ENCODE measurements around the gene AUTS2. TPM values are rescaled to one million over a fixed set of nuclear protein-coding genes. Genes with fewer than 3 reads are reported as not detected.

AUTS2 gene
- total and polyA plus RNA-seq, 2 experiments from 2014 or later: 3.0 to 4.4 TPM

DNA sequence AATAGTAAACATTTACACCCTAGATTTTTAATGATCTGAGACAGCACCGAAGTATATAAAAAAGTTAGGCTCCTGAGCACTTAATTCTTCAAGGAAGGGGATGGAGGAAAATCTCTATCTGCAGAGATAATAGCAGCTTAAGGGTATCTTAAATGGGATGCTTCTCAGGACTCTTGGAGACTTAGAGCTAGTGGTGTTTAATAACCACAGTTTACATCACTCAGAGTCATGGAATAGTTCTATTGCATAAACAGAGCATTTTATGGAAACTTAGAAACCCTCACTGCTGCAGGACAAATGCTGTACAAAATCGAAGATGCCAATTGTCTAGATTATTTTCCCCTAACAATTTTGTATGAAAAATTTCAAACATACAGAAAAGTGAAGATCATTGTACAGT lies 1134.8 kb downstream of the AUTS2 start:
- H4K20me1 ChIP-seq (ENCODE audit: insufficient read depth): no peaks in the 10 kb centered on the region
- no peaks in the 10 kb centered on the region for H3K9me3 ChIP-seq (ENCODE audit: low read depth)
- no peak overlapping the region for H3K4me2 ChIP-seq (ENCODE audit: unreplicated experiment)
- peaks cover 51% of the 10 kb centered on the region for H3K79me2 ChIP-seq (ENCODE audit: insufficient read depth)
- H3K9me2 ChIP-seq (ENCODE audit: insufficient read depth): no peaks in the 10 kb centered on the region
- no peaks in the 10 kb centered on the region for H3K36me3 ChIP-seq (ENCODE audit: low read depth)
- TF ChIP-seq EZH2phosphoT487 (IDR thresholded peaks at IDR 0.05; ENCODE audit: insufficient read depth, low read depth): no peak
- no peak for TF ChIP-seq EZH2 (IDR thresholded peaks at IDR 0.05; ENCODE audit: insufficient read depth, poor library complexity, severe bottlenecking)
- H3K9ac ChIP-seq: no peak overlapping the region
- H2AFZ ChIP-seq: no peak overlapping the region
- no peak overlapping the region for H3K4me3 ChIP-seq
- 97 to 98% methylated on average over 2 of the region's 2 CpGs for WGBS, 2 experiments (ENCODE audit: low coverage in 1 of 2, low lambda C conversion rate in 2 of 2, missing lambda C conversion rate in 2 of 2)
- H3F3A ChIP-seq (ENCODE audit: insufficient read depth): peaks cover 30% of the 10 kb centered on the region
- no peak overlapping the region for H3K27ac ChIP-seq
- in situ Hi-C loops (cut with MboI): no loop called here
- no peaks in the 10 kb centered on the region for H3K27me3 ChIP-seq (replicated peaks; ENCODE audit: insufficient read depth)
- peaks cover 32% of the 10 kb centered on the region for H3K4me1 ChIP-seq (ENCODE audit: insufficient read depth)
- no peak for DNase-seq

DNA sequence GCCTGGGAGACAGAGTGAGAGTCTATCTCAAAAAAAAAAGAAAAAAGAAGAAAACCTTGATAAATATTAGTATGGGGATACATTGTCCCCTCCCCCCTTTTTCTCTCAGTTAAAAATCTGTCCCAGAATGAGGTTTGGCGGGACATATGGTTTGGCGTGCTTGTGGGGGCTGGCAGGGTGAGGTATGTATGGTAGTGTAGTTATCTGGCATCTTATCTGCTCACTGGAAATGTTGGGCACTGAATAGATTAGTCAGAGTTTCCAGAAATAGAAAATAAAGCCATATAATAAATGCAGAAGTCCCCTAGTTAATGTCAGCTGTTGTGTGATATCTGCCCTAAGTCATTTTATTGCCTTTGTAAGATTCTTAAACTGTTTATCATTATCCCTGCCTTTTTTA lies 1136.1 kb downstream of the AUTS2 start:
- Histone ChIP-seq H4K20me1 (ENCODE audit: insufficient read depth) (no peaks in the 10 kb centered on the region), H3K9ac (no peak overlapping the region), H3K9me3 (ENCODE audit: low read depth) (no peaks in the 10 kb centered on the region), H3K4me1 (ENCODE audit: insufficient read depth) (peaks cover 36% of the 10 kb centered on the region), H2AFZ (no peak overlapping the region), H3K36me3 (ENCODE audit: low read depth) (no peaks in the 10 kb centered on the region), H3K4me2 (ENCODE audit: unreplicated experiment) (peak overlapping the region; percentile 3), H3K9me2 (ENCODE audit: insufficient read depth) (no peaks in the 10 kb centered on the region), H3F3A (ENCODE audit: insufficient read depth) (peaks cover 36% of the 10 kb centered on the region), H3K4me3 (no peak overlapping the region), H3K27me3 (replicated peaks; ENCODE audit: insufficient read depth) (no peaks in the 10 kb centered on the region), H3K27ac (no peak overlapping the region), H3K79me2 (ENCODE audit: insufficient read depth) (peaks cover 48% of the 10 kb centered on the region)
- in situ Hi-C loops (cut with MboI): no loop called here
- peak; percentile 30 for DNase-seq
- TF ChIP-seq EZH2phosphoT487 (IDR thresholded peaks at IDR 0.05; ENCODE audit: insufficient read depth, low read depth): no peak
- WGBS, 2 experiments (ENCODE audit: low coverage in 1 of 2, low lambda C conversion rate in 2 of 2, missing lambda C conversion rate in 2 of 2): 73 to 79% methylated on average over 2 of the region's 2 CpGs

DNA sequence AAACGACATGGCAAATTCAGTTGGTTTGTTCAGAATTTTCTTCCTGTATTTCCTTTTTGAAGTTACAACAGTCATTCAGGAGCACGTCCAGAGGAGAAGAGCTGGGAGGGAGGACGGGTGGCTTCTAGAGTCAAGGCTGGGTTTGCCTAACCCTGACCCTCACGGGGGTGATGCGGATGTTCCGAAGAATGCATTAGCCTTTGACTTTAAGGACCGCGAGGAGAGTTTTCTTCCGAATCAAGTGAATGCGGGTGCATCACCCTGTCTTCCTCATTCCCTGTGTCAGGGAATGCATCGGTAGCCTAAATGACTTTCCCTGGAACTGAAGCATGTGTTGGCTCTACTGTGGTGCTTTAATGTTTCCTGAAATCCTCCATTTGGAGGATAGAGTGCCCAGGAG lies 1137.0 kb downstream of the AUTS2 start:
- Histone ChIP-seq H3K79me2 (ENCODE audit: insufficient read depth) (peaks cover 51% of the 10 kb centered on the region), H2AFZ (no peak overlapping the region), H3K4me3 (no peak overlapping the region), H3K9ac (no peak overlapping the region), H3K4me1 (ENCODE audit: insufficient read depth) (peaks cover 36% of the 10 kb centered on the region), H3K27me3 (replicated peaks; ENCODE audit: insufficient read depth) (no peaks in the 10 kb centered on the region), H3K9me2 (ENCODE audit: insufficient read depth) (no peaks in the 10 kb centered on the region), H3K4me2 (ENCODE audit: unreplicated experiment) (no peak overlapping the region), H3K27ac (no peak overlapping the region), H3F3A (ENCODE audit: insufficient read depth) (peaks cover 36% of the 10 kb centered on the region), H3K36me3 (ENCODE audit: low read depth) (no peaks in the 10 kb centered on the region), H3K9me3 (ENCODE audit: low read depth) (no peaks in the 10 kb centered on the region), H4K20me1 (ENCODE audit: insufficient read depth) (no peaks in the 10 kb centered on the region)
- 95 to 98% methylated on average over 11 of the region's 11 CpGs for WGBS, 2 experiments (ENCODE audit: low coverage in 1 of 2, low lambda C conversion rate in 2 of 2, missing lambda C conversion rate in 2 of 2)
- no peak for DNase-seq
- in situ Hi-C loops (cut with MboI): no loop called here
- TF ChIP-seq EZH2 (IDR thresholded peaks at IDR 0.05; ENCODE audit: insufficient read depth, poor library complexity, severe bottlenecking): no peak
- TF ChIP-seq EZH2phosphoT487 (IDR thresholded peaks at IDR 0.05; ENCODE audit: insufficient read depth, low read depth): no peak

DNA sequence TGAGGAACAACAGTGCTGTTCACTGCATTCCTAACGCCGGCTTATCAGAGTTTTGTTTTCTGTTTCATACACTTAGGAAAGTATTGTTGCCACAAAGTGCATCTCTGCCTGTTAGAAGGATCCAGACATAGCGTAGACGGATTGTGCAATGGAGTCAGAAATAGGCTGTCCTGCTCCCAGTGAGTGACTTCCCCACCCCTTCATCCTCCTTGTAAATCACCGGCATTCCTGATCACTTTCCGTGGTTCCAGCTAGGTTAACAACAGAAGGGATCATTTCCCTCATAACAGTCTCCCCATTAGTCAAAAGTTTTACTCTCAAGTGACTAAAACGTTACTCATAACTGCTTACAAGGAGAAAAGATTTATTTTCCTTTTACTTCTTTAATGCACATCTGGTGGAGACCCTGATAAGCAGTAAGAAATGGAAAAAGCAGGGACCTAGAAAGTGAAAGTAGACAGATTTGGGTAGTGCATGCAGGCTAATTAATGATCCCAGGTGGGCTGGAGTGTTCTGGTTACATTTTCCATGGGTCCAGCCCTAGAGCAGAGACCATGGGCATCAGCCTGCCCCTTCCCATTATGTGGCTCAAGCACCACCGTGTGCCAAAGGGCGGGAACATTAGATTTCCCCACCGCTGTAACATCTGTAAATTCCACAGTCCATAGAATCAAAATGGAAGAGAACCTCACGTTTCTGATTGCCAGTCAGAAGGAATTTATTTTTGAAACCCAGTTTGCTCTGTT lies 1138.6 kb downstream of the AUTS2 start:
- Histone ChIP-seq H3K27me3 (replicated peaks; ENCODE audit: insufficient read depth) (no peaks in the 10 kb centered on the region), H3K4me3 (peak overlapping the region; percentile 62), H2AFZ (peak overlapping the region; percentile 12), H3K79me2 (ENCODE audit: insufficient read depth) (peaks cover 43% of the 10 kb centered on the region), H3K9me2 (ENCODE audit: insufficient read depth) (no peaks in the 10 kb centered on the region), H3K4me1 (ENCODE audit: insufficient read depth) (peaks cover 36% of the 10 kb centered on the region), H3F3A (ENCODE audit: insufficient read depth) (peaks cover 36% of the 10 kb centered on the region), H3K27ac (peak overlapping the region; percentile 13), H3K9ac (peak overlapping the region; percentile 20), H4K20me1 (ENCODE audit: insufficient read depth) (no peaks in the 10 kb centered on the region), H3K4me2 (ENCODE audit: unreplicated experiment) (peak overlapping the region; percentile 81), H3K9me3 (ENCODE audit: low read depth) (no peaks in the 10 kb centered on the region), H3K36me3 (ENCODE audit: low read depth) (no peaks in the 10 kb centered on the region)
- WGBS, 2 experiments (ENCODE audit: low coverage in 1 of 2, low lambda C conversion rate in 2 of 2, missing lambda C conversion rate in 2 of 2): 1 to 7% methylated on average over 11 of the region's 11 CpGs
- peak; percentile 72 for DNase-seq
- TF ChIP-seq EZH2 (IDR thresholded peaks at IDR 0.05; ENCODE audit: insufficient read depth, poor library complexity, severe bottlenecking): no peak
- TF ChIP-seq EZH2phosphoT487 (IDR thresholded peaks at IDR 0.05; ENCODE audit: insufficient read depth, low read depth): no peak
- in situ Hi-C loops (cut with MboI): no loop called here

All from GM23248 (cell line).